Measurements from ENCODE around the gene SUV39H1.

DNA sequence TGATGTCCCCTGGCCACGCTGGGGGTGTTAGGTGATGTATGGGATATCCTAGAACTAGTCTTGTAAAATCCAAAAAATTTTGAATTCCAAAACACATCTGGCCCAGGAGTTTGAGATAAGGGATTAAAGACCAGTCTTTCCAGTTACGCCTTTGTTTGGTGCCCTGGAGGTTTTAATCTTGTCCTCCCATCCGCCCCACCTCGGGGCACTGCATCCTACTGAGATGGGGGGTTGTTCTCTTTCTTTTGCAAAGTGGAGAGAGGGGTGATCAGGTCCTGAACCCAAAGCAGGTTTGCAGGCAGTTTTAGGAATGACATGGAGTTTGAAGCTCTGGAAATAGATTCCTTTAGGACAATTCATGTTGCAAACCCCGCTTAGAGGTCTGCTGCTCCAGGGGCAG lies 1.8 kb downstream of the SUV39H1 start:
- no peak for TF ChIP-seq BACH2 (CRISPR knock-in tag; IDR thresholded peaks at IDR 0.05; ENCODE audit: borderline replicate concordance)
- TF ChIP-seq ARNTL (CRISPR knock-in tag; IDR thresholded peaks at IDR 0.05; ENCODE audit: borderline replicate concordance, low read depth) = no peak
